Caco-2 (cell line): Measurements from ENCODE around the gene TMEM9. TPM values are rescaled to one million over a fixed set of nuclear protein-coding genes. Genes with fewer than 3 reads are reported as not detected.

ENCODE experiments used
- BruUV-seq: library from RNA; stranded (reverse); fragments of 400-500 nt; replicated peaks from 2 replicates; lab custom pipeline; 2021; lab: Mats Ljungman, UMichigan
- CTCF ChIA-PET: fragments of 300-600 bp; sonication (Branson Sonifier 250); formaldehyde crosslinking; loops from one replicate; lab custom pipeline; 2022; ENCODE audit warnings: antibody characterized with exemption; lab: Charles Lee
- POLR2A ChIA-PET: fragments of 300-600 bp; sonication (Branson Sonifier 250); formaldehyde crosslinking; loops from one replicate; lab custom pipeline; 2022; ENCODE audit warnings: antibody characterized with exemption; lab: Charles Lee
- DNase-seq, 2 experiments: peaks; one replicate each; pipeline versions ENCODE4 v3.0.0 to v3.0.0-alpha.2; 2020 to 2022
- H3K27me3 ChIP-seq: replicated peaks from 2 replicates; pipeline ENCODE4 v1.6.0; 2011; ENCODE audit warnings: low read length; ENCODE audit not compliant: control insufficient read depth, insufficient read depth
- H3K36me3 ChIP-seq: 2 replicates; pipeline ENCODE4 v1.5.1; 2011; ENCODE audit warnings: low read length; ENCODE audit not compliant: control insufficient read depth, insufficient read depth
- H3K4me1 ChIP-seq: fragments of 250-450 bp; sonication (Bioruptor Pico); 2 replicates; pipeline ENCODE4 v1.5.1; 2020; ENCODE audit warnings: mild to moderate bottlenecking
- H3K4me3 ChIP-seq: 2 replicates; pipeline ENCODE4 v1.5.1; 2011; ENCODE audit warnings: low read depth, mild to moderate bottlenecking, control low read depth, low read length
- H3K9me3 ChIP-seq: fragments of 250-450 bp; sonication (Bioruptor Pico); 2 replicates; pipeline ENCODE4 v1.5.1; 2020; ENCODE audit warnings: mild to moderate bottlenecking, moderate library complexity
- H3K27ac Mint-ChIP-seq: one replicate; pipeline ENCODE4 v1.8.0; 2022; ENCODE audit warnings: mixed read lengths; ENCODE audit not compliant: unreplicated experiment
- H3K27me3 Mint-ChIP-seq: one replicate; pipeline ENCODE4 v1.8.0; 2022; ENCODE audit warnings: mixed read lengths; ENCODE audit not compliant: insufficient read depth, unreplicated experiment
- H3K36me3 Mint-ChIP-seq: one replicate; pipeline ENCODE4 v1.8.0; 2022; ENCODE audit warnings: mild to moderate bottlenecking, mixed read lengths; ENCODE audit not compliant: insufficient read depth, unreplicated experiment
- H3K4me1 Mint-ChIP-seq: one replicate; pipeline ENCODE4 v1.8.0; 2022; ENCODE audit warnings: low read depth, mixed read lengths; ENCODE audit not compliant: unreplicated experiment
- H3K4me3 Mint-ChIP-seq: one replicate; pipeline ENCODE4 v1.8.0; 2022; ENCODE audit warnings: mild to moderate bottlenecking, moderate library complexity, mixed read lengths; ENCODE audit not compliant: unreplicated experiment
- H3K9me3 Mint-ChIP-seq: one replicate; pipeline ENCODE4 v1.8.0; 2022; ENCODE audit warnings: mixed read lengths; ENCODE audit not compliant: unreplicated experiment
- intact Hi-C: fragments of 100-400 bp; cut with micrococcal nuclease; formaldehyde crosslinking; loops from one replicate; pipeline ENCODE4 v1.10.0; 2022; ENCODE audit not compliant: unreplicated experiment
- total RNA-seq: library from RNA; stranded (reverse); gene quantifications from 2 replicates; pipeline ENCODE4 v1.2.3, GENCODE V29; 2022
- TF ChIP-seq, protein P1 (sequence below), 2 experiments: fragments of 200-600 bp in 1 of 2; IDR thresholded peaks; 1 replicate in 1 of 2; 2 replicates in 1 of 2; pipeline versions ENCODE4 v1.5.1 to v1.8.0; 2011 to 2022; ENCODE audit warnings: antibody characterized with exemption in 1 of 2, control low read depth in 1 of 2, inconsistent platforms in 1 of 2, low read depth in 1 of 2, low read length in 1 of 2, mild to moderate bottlenecking in 1 of 2, moderate library complexity in 1 of 2; ENCODE audit not compliant: insufficient read depth in 1 of 2, severe bottlenecking in 1 of 2, unreplicated experiment in 1 of 2

The TMEM9 gene
- total RNA-seq, 1 experiment from 2014 or later: 125 TPM

GRCh38 chr1:201098992-201099677 is 55.1 kb downstream of the TMEM9 start:
- Histone ChIP-seq H3K36me3 (no peaks in the 10 kb centered on the region), H3K27me3 (no peaks in the 10 kb centered on the region)
- H3K36me3 Mint-ChIP-seq: no peaks in the 10 kb centered on the region

GRCh38 chr1:201096977-201097856 is 57.1 kb downstream of the TMEM9 start:
- Mint-ChIP-seq H3K27ac (no peak overlapping the region), H3K9me3 (no peaks in the 10 kb centered on the region), H3K4me1 (no peaks in the 10 kb centered on the region), H3K27me3 (peaks cover 6% of the 10 kb centered on the region), H3K4me3 (no peak overlapping the region), H3K36me3 (no peaks in the 10 kb centered on the region)
- H3K36me3 ChIP-seq: no peaks in the 10 kb centered on the region
- no peaks in the 10 kb centered on the region for H3K27me3 ChIP-seq
- intact Hi-C loops: no loop called here
- TF ChIP-seq, protein P1, sequence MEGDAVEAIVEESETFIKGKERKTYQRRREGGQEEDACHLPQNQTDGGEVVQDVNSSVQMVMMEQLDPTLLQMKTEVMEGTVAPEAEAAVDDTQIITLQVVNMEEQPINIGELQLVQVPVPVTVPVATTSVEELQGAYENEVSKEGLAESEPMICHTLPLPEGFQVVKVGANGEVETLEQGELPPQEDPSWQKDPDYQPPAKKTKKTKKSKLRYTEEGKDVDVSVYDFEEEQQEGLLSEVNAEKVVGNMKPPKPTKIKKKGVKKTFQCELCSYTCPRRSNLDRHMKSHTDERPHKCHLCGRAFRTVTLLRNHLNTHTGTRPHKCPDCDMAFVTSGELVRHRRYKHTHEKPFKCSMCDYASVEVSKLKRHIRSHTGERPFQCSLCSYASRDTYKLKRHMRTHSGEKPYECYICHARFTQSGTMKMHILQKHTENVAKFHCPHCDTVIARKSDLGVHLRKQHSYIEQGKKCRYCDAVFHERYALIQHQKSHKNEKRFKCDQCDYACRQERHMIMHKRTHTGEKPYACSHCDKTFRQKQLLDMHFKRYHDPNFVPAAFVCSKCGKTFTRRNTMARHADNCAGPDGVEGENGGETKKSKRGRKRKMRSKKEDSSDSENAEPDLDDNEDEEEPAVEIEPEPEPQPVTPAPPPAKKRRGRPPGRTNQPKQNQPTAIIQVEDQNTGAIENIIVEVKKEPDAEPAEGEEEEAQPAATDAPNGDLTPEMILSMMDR (IDR thresholded peaks at IDR 0.05; ENCODE audit: insufficient read depth in 1 of 2, low read depth in 1 of 2, low read length in 1 of 2, severe bottlenecking in 1 of 2, unreplicated experiment in 1 of 2): no peak
- H3K4me1 ChIP-seq: no peaks in the 10 kb centered on the region
- no peak for DNase-seq
- ChIA-PET CTCF (interaction anchor here (0.9 to 1.1 kb wide), 2 partner anchors 11 to 16 kb away, joined by 3 to 4 read pairs; no protein-coding TSS in a partner anchor), POLR2A (no interaction called here)
- H3K4me3 ChIP-seq: no peak overlapping the region
- no peaks in the 10 kb centered on the region for H3K9me3 ChIP-seq
- no TSS peak for BruUV-seq

More at GRCh38 chr1:201098992-201099677, 55.1 kb downstream of the TMEM9 start:
- CTCF ChIA-PET: no interaction called here
- intact Hi-C loops: no loop called here
- Mint-ChIP-seq H3K4me1 (peaks cover under 1% of the 10 kb centered on the region), H3K9me3 (no peaks in the 10 kb centered on the region), H3K4me3 (no peak overlapping the region), H3K27me3 (peaks cover 6% of the 10 kb centered on the region), H3K27ac (no peak overlapping the region)
- H3K4me3 ChIP-seq: no peak overlapping the region
- POLR2A ChIA-PET: no interaction called here
- no peaks in the 10 kb centered on the region for H3K4me1 ChIP-seq
- TF ChIP-seq, protein P1 (IDR thresholded peaks at IDR 0.05; ENCODE audit: insufficient read depth in 1 of 2, low read depth in 1 of 2, low read length in 1 of 2, severe bottlenecking in 1 of 2, unreplicated experiment in 1 of 2): no peak
- BruUV-seq: no TSS peak
- H3K9me3 ChIP-seq: no peaks in the 10 kb centered on the region
- DNase-seq: no peak

GRCh38 chr1:201096041-201096461 is 58.2 kb downstream of the TMEM9 start:
- CTCF ChIA-PET: interaction anchor here (1.1 kb wide), 1 partner anchor 10 kb away, joined by 3 read pairs; no protein-coding TSS in a partner anchor
- POLR2A ChIA-PET: interaction anchor here (1.2 kb wide), 1 partner anchor 10 kb away, joined by 3 read pairs; no protein-coding TSS in a partner anchor
- no peak overlapping the region for H3K27ac Mint-ChIP-seq
- Histone ChIP-seq H3K36me3 (no peaks in the 10 kb centered on the region), H3K4me3 (no peak overlapping the region), H3K27me3 (no peaks in the 10 kb centered on the region), H3K9me3 (no peaks in the 10 kb centered on the region), H3K4me1 (no peaks in the 10 kb centered on the region)
- intact Hi-C loops: no loop called here
- H3K27me3 Mint-ChIP-seq: peaks cover 6% of the 10 kb centered on the region
- H3K4me1 Mint-ChIP-seq: no peaks in the 10 kb centered on the region
- no peak overlapping the region for H3K4me3 Mint-ChIP-seq
- BruUV-seq: no TSS peak
- no peaks in the 10 kb centered on the region for H3K9me3 Mint-ChIP-seq
- DNase-seq: no peak
- TF ChIP-seq, protein P1 (IDR thresholded peaks at IDR 0.05; ENCODE audit: insufficient read depth in 1 of 2, low read depth in 1 of 2, low read length in 1 of 2, severe bottlenecking in 1 of 2, unreplicated experiment in 1 of 2): no peak
- no peaks in the 10 kb centered on the region for H3K36me3 Mint-ChIP-seq
